ENCODE results near the gene LMX1B.

GRCh38 chr9:126661122-126661520, 47.4 kb downstream of the LMX1B start:
- no peak for TF ChIP-seq CTCF (conservative IDR thresholded peaks at IDR 0.05 in 1 of 2, IDR thresholded peaks at IDR 0.05 in 1 of 2; ENCODE audit: low read depth in 1 of 2, low read length in 2 of 2)
- TF ChIP-seq EZH2 (IDR thresholded peaks at IDR 0.05; ENCODE audit: low read length, missing control alignments) = no peak
